ENCODE data around the gene POPDC2. TPM values are rescaled to one million over a fixed set of nuclear protein-coding genes. Genes with fewer than 3 reads are reported as not detected.

The POPDC2 gene
- total and polyA plus RNA-seq, 2 donors from 2014 or later: 3.2 to 7.3 TPM

GRCh38 chr3:119676771-119677640 is 16.6 kb upstream of the POPDC2 start, which contains the start of gene COX17:
Gene COX17, minus strand, starts transcription at chr3:119677406. Its CDS starts 96 bp downstream, at chr3:119677310.
- FAIRE-seq (peak; percentile 70), DNase-seq (peak; percentile 96 to 99 (median 97))
- peak within 1 kb of the TSS; percentile 85 to 97 (median 85) for H3K4me3 ChIP-seq (ENCODE audit: low read length in 3 of 3)
- H3K4me1 ChIP-seq (ENCODE audit: control insufficient read depth in 2 of 3, insufficient read depth in 2 of 3, low read depth in 1 of 3, low read length in 3 of 3): peaks cover 0 to 11% (median 5%) of the 10 kb centered on the region in 3 donors
- no peaks in the 10 kb centered on the region for H3K27me3 ChIP-seq (ENCODE audit: control insufficient read depth, insufficient read depth, low read length)
- peaks cover 0 to 12% (median 4%) of the 10 kb centered on the region in 3 donors for H3K36me3 ChIP-seq (ENCODE audit: control insufficient read depth in 2 of 3, insufficient read depth in 3 of 3, low read length in 3 of 3)
- intact Hi-C loops (cut with DNase I): no loop called here
- H3K27ac ChIP-seq (ENCODE audit: low read depth in 2 of 2, low read length in 2 of 2): peak within 1 kb of the TSS; percentile 90 to 91
- no peaks in the 10 kb centered on the region for H3K9me3 ChIP-seq (ENCODE audit: control insufficient read depth in 2 of 3, insufficient read depth in 1 of 3, low read length in 3 of 3)
- peak within 1 kb of the TSS; percentile 82 to 95 (median 93) for H3K9ac ChIP-seq (ENCODE audit: low read length in 3 of 3)
- no peak for TF ChIP-seq CTCF (IDR thresholded peaks at IDR 0.05; ENCODE audit: borderline replicate concordance, extremely low read depth, insufficient read depth)

GRCh38 chr3:119676020-119676419 is 15.6 kb upstream of the POPDC2 start:
- Histone ChIP-seq H3K27ac (ENCODE audit: low read depth in 2 of 2, low read length in 2 of 2) (peak overlapping the region; percentile 79 to 88), H3K9ac (ENCODE audit: low read length in 3 of 3) (peak overlapping the region in 2 of 3 donors; percentile 81 to 86), H3K4me3 (ENCODE audit: low read length in 3 of 3) (peak overlapping the region; percentile 85 to 97 (median 85)), H3K4me1 (ENCODE audit: control insufficient read depth in 2 of 3, insufficient read depth in 2 of 3, low read depth in 1 of 3, low read length in 3 of 3) (peaks cover 0 to 11% (median 5%) of the 10 kb centered on the region in 3 donors), H3K27me3 (ENCODE audit: control insufficient read depth, insufficient read depth, low read length) (no peaks in the 10 kb centered on the region), H3K36me3 (ENCODE audit: control insufficient read depth in 2 of 3, insufficient read depth in 3 of 3, low read length in 3 of 3) (peaks cover 2 to 20% (median 4%) of the 10 kb centered on the region in 3 donors), H3K9me3 (ENCODE audit: control insufficient read depth in 2 of 3, insufficient read depth in 1 of 3, low read length in 3 of 3) (no peaks in the 10 kb centered on the region)
- TF ChIP-seq CTCF (IDR thresholded peaks at IDR 0.05; ENCODE audit: borderline replicate concordance, extremely low read depth, insufficient read depth): no peak
- FAIRE-seq (no peak), DNase-seq (no peak)
- intact Hi-C loops (cut with DNase I): no loop called here

- no peak for TF ChIP-seq CTCF (IDR thresholded peaks at IDR 0.05; ENCODE audit: borderline replicate concordance, extremely low read depth, insufficient read depth)
- peak overlapping the region in 2 of 3 donors; percentile 85 to 97 for H3K4me3 ChIP-seq (ENCODE audit: low read length in 3 of 3)
These were observed 14.9 kb upstream of the POPDC2 start for GRCh38 chr3:119675188-119675874.

More at GRCh38 chr3:119675188-119675874, 14.9 kb upstream of the POPDC2 start:
- peak overlapping the region in 1 of 3 donors; percentile 81 for H3K9ac ChIP-seq (ENCODE audit: low read length in 3 of 3)
- H3K27me3 ChIP-seq (ENCODE audit: control insufficient read depth, insufficient read depth, low read length): no peaks in the 10 kb centered on the region
- peak overlapping the region in 1 of 2 donors; percentile 88 for H3K27ac ChIP-seq (ENCODE audit: low read depth in 2 of 2, low read length in 2 of 2)
- H3K36me3 ChIP-seq (ENCODE audit: control insufficient read depth in 2 of 3, insufficient read depth in 3 of 3, low read length in 3 of 3): peaks cover 2 to 20% (median 4%) of the 10 kb centered on the region in 3 donors
- intact Hi-C loops (cut with DNase I): no loop called here
- DNase-seq (no peak), FAIRE-seq (no peak)
- H3K4me1 ChIP-seq (ENCODE audit: control insufficient read depth in 2 of 3, insufficient read depth in 2 of 3, low read depth in 1 of 3, low read length in 3 of 3): peaks cover 0 to 11% (median 8%) of the 10 kb centered on the region in 3 donors
- no peaks in the 10 kb centered on the region for H3K9me3 ChIP-seq (ENCODE audit: control insufficient read depth in 2 of 3, insufficient read depth in 1 of 3, low read length in 3 of 3)

Measured in kidney (tissue), 14 donors.